GM12878 (cell line): ENCODE measurements around the gene MYLK3. TPM values are rescaled to one million over a fixed set of nuclear protein-coding genes. Genes with fewer than 3 reads are reported as not detected.

Source experiments
- ATAC-seq: fragments of 200-7000 bp; cut with Tn5 transposase; 3 replicates; pipeline ENCODE4 v1.9.1; 2020; ENCODE audit warnings: mild to moderate bottlenecking, moderate library complexity
- BruUV-seq: library from RNA; stranded (reverse); fragments of 400-500 nt; replicated peaks from 2 replicates; lab custom pipeline; 2021; lab: Mats Ljungman, UMichigan
- CTCF ChIA-PET: fragments of 300-600 bp; sonication (Branson Sonifier 250); formaldehyde crosslinking; extraction: SDS; loops from one replicate; lab custom pipeline; 2021; ENCODE audit warnings: inconsistent platforms; lab: Yijun Ruan, JAX
- POLR2A ChIA-PET: fragments of 350-600 bp; formaldehyde crosslinking; extraction: SDS; loops from one replicate; lab custom pipeline; 2021; ENCODE audit warnings: inconsistent platforms; lab: Charles Lee
- RAD21 ChIA-PET: fragments of 300-600 bp; sonication (Branson Sonifier 250); formaldehyde crosslinking; loops from one replicate; lab custom pipeline; 2023; ENCODE audit warnings: antibody characterized with exemption; ENCODE audit not compliant: unreplicated experiment; lab: Charles Lee
- SMC1A ChIA-PET: fragments of 300-600 bp; sonication (Branson Sonifier 250); formaldehyde crosslinking; loops from one replicate; lab custom pipeline; 2023; ENCODE audit not compliant: unreplicated experiment, uncharacterized antibody; lab: Charles Lee
- DNase-seq: peaks from one replicate; pipeline ENCODE4 v3.0.0-alpha.2; 2011; ENCODE audit warnings: low read depth, low spot score
- FAIRE-seq: peaks from 3 replicates; lab custom pipeline; 2011; peaks lifted over from hg19 to GRCh38; lab: Jason Lieb, UNC
- H2AFZ ChIP-seq: 2 replicates; pipeline ENCODE4 v1.6.0; 2011; ENCODE audit warnings: low read depth, low read length, control low read depth; ENCODE audit not compliant: control insufficient read depth
- H3K27ac ChIP-seq: 2 replicates; pipeline ENCODE4 v1.5.1; 2011; ENCODE audit warnings: control low read depth; ENCODE audit not compliant: control insufficient read depth, insufficient read depth
- H3K27me3 ChIP-seq, 2 experiments: replicated peaks in 1 of 2; 2 replicates each; pipeline versions ENCODE4 v1.6.0 to v1.6.1; 2011; ENCODE audit warnings: low read length in 1 of 2; ENCODE audit not compliant: control insufficient read depth in 2 of 2, insufficient read depth in 2 of 2
- H3K36me3 ChIP-seq, 2 experiments: 2 replicates each; pipeline ENCODE4 v1.5.1; 2011; ENCODE audit warnings: low read length in 1 of 2; ENCODE audit not compliant: control insufficient read depth in 2 of 2, insufficient read depth in 2 of 2
- H3K4me1 ChIP-seq: 2 replicates; pipeline ENCODE4 v1.6.1; 2011; ENCODE audit warnings: mild to moderate bottlenecking, low read length, moderate library complexity, mixed read lengths; ENCODE audit not compliant: control insufficient read depth, insufficient read depth
- H3K4me2 ChIP-seq: 2 replicates; pipeline ENCODE4 v1.6.0; 2011; ENCODE audit warnings: control low read depth; ENCODE audit not compliant: control insufficient read depth, insufficient read depth
- H3K4me3 ChIP-seq: fragments of 200-600 bp; sonication (generic); 2 replicates; pipeline ENCODE4 v1.5.1; 2016
- H3K79me2 ChIP-seq: 2 replicates; pipeline ENCODE4 v1.6.0; 2011; ENCODE audit warnings: low read length; ENCODE audit not compliant: control insufficient read depth, insufficient read depth
- H3K9ac ChIP-seq: 2 replicates; pipeline ENCODE4 v1.8.0; 2011; ENCODE audit warnings: low read length, control low read depth, mixed read lengths; ENCODE audit not compliant: control insufficient read depth, insufficient read depth
- H3K9me3 ChIP-seq: replicated peaks from 3 replicates; pipeline ENCODE4 v1.5.1; 2011; ENCODE audit warnings: mild to moderate bottlenecking, low read length; ENCODE audit not compliant: control insufficient read depth, insufficient read depth
- H4K20me1 ChIP-seq: 2 replicates; pipeline ENCODE4 v1.6.0; 2011; ENCODE audit not compliant: control insufficient read depth, insufficient read depth
- BMI1 ChIP-seq: fragments of 450-650 bp; IDR thresholded peaks from 2 replicates; pipeline ENCODE4 v1.6.1; 2016; ENCODE audit warnings: mild to moderate bottlenecking, moderate library complexity, borderline replicate concordance
- ETV6 ChIP-seq, 2 experiments: fragments of 450-650 bp in 1 of 2; IDR thresholded peaks in 1 of 2; conservative IDR thresholded peaks in 1 of 2; 2 replicates each; pipeline ENCODE4 v1.6.1; 2014; ENCODE audit warnings: antibody characterized with exemption in 1 of 2, borderline replicate concordance in 1 of 2, low read depth in 1 of 2, mild to moderate bottlenecking in 1 of 2, moderate library complexity in 1 of 2
- FOXK2 ChIP-seq: fragments of 450-650 bp; IDR thresholded peaks from 2 replicates; pipeline ENCODE4 v1.6.1; 2017; ENCODE audit warnings: mild to moderate bottlenecking, moderate library complexity
- MYB ChIP-seq: fragments of 150-350 bp; IDR thresholded peaks from 2 replicates; pipeline ENCODE4 v1.6.1; 2014; ENCODE audit warnings: mild to moderate bottlenecking, low read depth, low read length, borderline replicate concordance
- RELA ChIP-seq: fragments of 450-650 bp; IDR thresholded peaks from 2 replicates; pipeline ENCODE4 v1.8.0; 2014; ENCODE audit warnings: borderline replicate concordance; ENCODE audit not compliant: partially characterized antibody
- SP1 ChIP-seq: IDR thresholded peaks from one replicate; pipeline ENCODE4 v1.6.1; 2011; ENCODE audit warnings: low read depth, low read length
- ZNF217 ChIP-seq: fragments of 450-650 bp; IDR thresholded peaks from 2 replicates; pipeline ENCODE4 v1.6.1; 2017; ENCODE audit warnings: antibody characterized with exemption, mild to moderate bottlenecking
- ZNF274 ChIP-seq: IDR thresholded peaks from one replicate; pipeline ENCODE4 v1.8.0; 2011; ENCODE audit not compliant: insufficient read length, insufficient read depth
- WGBS: methylation state at CpG from one replicate; pipeline ENCODE4 v1.1.6; 2016; ENCODE audit warnings: low lambda C conversion rate; ENCODE audit not compliant: insufficient replicate concordance, insufficient coverage; ENCODE audit errors: missing lambda C conversion rate; 5-methylcytosine and 5-hydroxymethylcytosine counted together
- in situ Hi-C: fragments of 300-500 bp; cut with MboI; formaldehyde crosslinking; loops from 9 replicates; pipeline ENCODE4 v1.14.3; 2018; ENCODE audit warnings: mixed read lengths
- intact Hi-C: fragments of 100-400 bp; cut with micrococcal nuclease; formaldehyde crosslinking; loops from one replicate; pipeline ENCODE4 v1.14.2; 2022; ENCODE audit not compliant: unreplicated experiment
- polyA plus RNA-seq, 11 experiments: library from polyadenylated mRNA; depleted of rRNA in 4 of 11; unstranded in 6 of 11; stranded (reverse) in 5 of 11; fragments of >200 nt; fragmentation: Nextera tagmentation in 4 of 11; fragmentation: Illumina TruSeq in 1 of 11; extraction: Ambion mirVana in 4 of 11; extraction: Trizol in 1 of 11; gene quantifications; 1 replicate in 1 of 11; 2 replicates in 10 of 11; pipeline versions ENCODE4 v1.2.1 to v1.2.3, GENCODE V29; 2011 to 2016; ENCODE audit warnings: inconsistent platforms in 2 of 11, missing spikeins in 2 of 11, low read depth in 1 of 11
- total RNA-seq, 4 experiments: library from RNA; depleted of rRNA in 3 of 4; stranded (reverse); fragments of >200 nt in 3 of 4; fragmentation: Illumina TruSeq in 1 of 4; extraction: Trizol in 1 of 4; gene quantifications; 2 replicates each; pipeline versions ENCODE4 v1.2.1 to v1.2.3, GENCODE V29; 2013 to 2021
- TF ChIP-seq, protein P1 (sequence below): fragments of 450-650 bp; IDR thresholded peaks from 2 replicates; pipeline ENCODE4 v1.6.1; 2017; ENCODE audit warnings: mild to moderate bottlenecking, low read depth, inconsistent platforms; ENCODE audit not compliant: poor library complexity, severe bottlenecking
- TF ChIP-seq, protein P2 (sequence below): IDR thresholded peaks from 2 replicates; pipeline ENCODE4 v1.6.1; 2011; ENCODE audit warnings: low read depth, mild to moderate bottlenecking, low read length, moderate library complexity, borderline replicate concordance; ENCODE audit errors: extremely low read depth
- TF ChIP-seq, protein P3 (sequence below): fragments of 450-650 bp; formaldehyde crosslinking; IDR thresholded peaks from 2 replicates; pipeline ENCODE4 v1.4.0; 2022; ENCODE audit warnings: mild to moderate bottlenecking, moderate library complexity
- TF ChIP-seq, protein P4 (sequence below): IDR thresholded peaks from 2 replicates; pipeline ENCODE4 v1.6.1; 2011; ENCODE audit warnings: low read depth, low read length, improper control_type of control experiment, borderline replicate concordance

The MYLK3 gene
- total and polyA plus RNA-seq, 10 of the 15 experiments (the other 5 are each of a cell fraction or from before 2014, with no cell fraction given), result 0.02 to 0.46 (median 0.17) TPM

DNA sequence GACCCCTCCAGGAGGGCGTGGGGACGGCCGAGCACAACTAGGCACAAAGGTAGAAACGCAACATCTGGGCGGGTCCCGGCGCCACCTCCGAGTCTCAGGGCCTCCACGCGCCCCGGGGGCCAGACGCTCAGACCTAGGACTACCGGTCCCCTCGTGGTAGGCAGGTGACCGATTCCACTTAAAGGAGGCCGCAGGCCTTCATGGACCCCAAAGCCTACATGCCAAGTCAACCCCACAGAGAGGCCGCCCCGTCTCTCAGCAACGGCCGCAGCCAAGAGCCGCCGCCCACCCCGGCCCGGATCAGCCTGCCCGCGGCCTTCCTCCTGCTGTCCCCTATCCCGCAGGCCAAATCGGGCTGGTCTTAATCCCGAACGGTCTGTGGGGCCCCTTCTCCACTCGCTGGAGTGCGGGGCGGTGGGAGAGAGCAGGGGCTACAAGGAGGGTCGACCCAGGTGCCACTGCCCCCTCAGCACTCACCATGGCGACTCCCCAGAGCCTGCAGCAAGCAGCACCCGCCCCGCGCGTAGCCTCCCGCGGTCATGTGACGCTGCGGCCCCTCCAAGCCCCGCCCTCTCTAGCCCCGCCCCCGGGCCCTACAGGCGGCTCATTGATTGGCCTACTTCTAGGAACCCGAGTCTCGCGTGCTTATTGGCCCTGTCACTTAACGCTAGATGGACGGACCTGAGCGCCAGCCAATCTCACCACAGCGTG is 59.3 kb downstream of the MYLK3 start, which contains the start of gene VPS35 (continued):
- TF ChIP-seq, protein P1, sequence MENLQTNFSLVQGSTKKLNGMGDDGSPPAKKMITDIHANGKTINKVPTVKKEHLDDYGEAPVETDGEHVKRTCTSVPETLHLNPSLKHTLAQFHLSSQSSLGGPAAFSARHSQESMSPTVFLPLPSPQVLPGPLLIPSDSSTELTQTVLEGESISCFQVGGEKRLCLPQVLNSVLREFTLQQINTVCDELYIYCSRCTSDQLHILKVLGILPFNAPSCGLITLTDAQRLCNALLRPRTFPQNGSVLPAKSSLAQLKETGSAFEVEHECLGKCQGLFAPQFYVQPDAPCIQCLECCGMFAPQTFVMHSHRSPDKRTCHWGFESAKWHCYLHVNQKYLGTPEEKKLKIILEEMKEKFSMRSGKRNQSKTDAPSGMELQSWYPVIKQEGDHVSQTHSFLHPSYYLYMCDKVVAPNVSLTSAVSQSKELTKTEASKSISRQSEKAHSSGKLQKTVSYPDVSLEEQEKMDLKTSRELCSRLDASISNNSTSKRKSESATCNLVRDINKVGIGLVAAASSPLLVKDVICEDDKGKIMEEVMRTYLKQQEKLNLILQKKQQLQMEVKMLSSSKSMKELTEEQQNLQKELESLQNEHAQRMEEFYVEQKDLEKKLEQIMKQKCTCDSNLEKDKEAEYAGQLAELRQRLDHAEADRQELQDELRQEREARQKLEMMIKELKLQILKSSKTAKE, result no peak
- TF ChIP-seq ETV6 (conservative IDR thresholded peaks at IDR 0.05 in 1 of 2, IDR thresholded peaks at IDR 0.05 in 1 of 2; ENCODE audit: borderline replicate concordance in 1 of 2, low read depth in 1 of 2) (no peak), FOXK2 (no peak; the same call in 1 of the 2 replicates), ZNF217 (no peak), BMI1 (peak; percentile 13; the same call in 1 of the 2 replicates)
- TF ChIP-seq, protein P2, sequence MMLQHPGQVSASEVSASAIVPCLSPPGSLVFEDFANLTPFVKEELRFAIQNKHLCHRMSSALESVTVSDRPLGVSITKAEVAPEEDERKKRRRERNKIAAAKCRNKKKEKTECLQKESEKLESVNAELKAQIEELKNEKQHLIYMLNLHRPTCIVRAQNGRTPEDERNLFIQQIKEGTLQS, result peak; percentile 47; the same call in 1 of the 2 replicates

DNA sequence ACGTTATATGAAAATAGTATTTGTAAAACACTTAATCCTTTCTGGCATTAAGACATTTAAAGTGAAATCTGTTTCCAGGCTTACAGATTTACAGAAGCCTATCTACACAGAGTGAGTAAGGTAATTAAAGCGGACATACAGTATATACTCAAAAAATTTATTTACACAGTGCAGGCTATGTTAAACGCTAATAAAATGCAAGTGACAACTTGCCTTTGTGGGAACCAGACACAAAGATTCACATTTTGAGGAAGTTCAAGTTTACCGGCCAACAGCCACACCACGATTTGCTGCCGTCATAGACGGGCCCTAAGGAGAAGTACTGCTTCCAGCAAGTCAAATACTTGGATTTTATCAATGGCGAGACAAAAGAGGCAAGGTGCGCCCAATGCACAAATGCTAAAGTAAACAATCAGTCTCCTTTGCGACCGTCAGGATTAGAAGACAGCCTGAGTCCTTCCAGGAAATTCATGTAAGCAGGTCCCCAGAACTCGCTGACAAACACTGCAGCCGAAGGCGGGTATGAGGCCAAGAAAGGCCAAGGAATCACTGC is 60.0 kb downstream of the MYLK3 start:
- H3K27me3 ChIP-seq, result no peaks in the 10 kb centered on the region
- FAIRE-seq (peak; percentile 86), ATAC-seq (peak; percentile 1; the same call in 1 of the 3 replicates), DNase-seq (no peak)
- no peaks in the 10 kb centered on the region; the same call in 1 of the 2 replicates for H3K4me1 ChIP-seq
- H3K4me3 ChIP-seq, result peak overlapping the region; percentile 74
- peak overlapping the region; percentile 53 for H3K4me2 ChIP-seq
- H3K36me3 ChIP-seq, result peaks cover 0 to 6% of the 10 kb centered on the region in 2 experiments; a peak in 1 of 4 replicates
- intact Hi-C loops, result loop anchor here (5.0 kb wide), 2 partner anchors 104 to 434 kb away; no protein-coding TSS in a partner anchor
- 7% methylated on average over 14 of the region's 14 CpGs for WGBS
- H4K20me1 ChIP-seq, result no peaks in the 10 kb centered on the region
- in situ Hi-C loops, result no loop called here
- peak overlapping the region; percentile 74 for H3K9ac ChIP-seq
- RAD21 ChIA-PET, result no interaction called here
- H3K9me3 ChIP-seq, result no peaks in the 10 kb centered on the region
- CTCF ChIA-PET, result interaction anchor here (6.6 kb wide), 1 partner anchor 13 kb away, joined by 69 read pairs; no protein-coding TSS in a partner anchor
- H3K27ac ChIP-seq, result peak overlapping the region; percentile 72
- POLR2A ChIA-PET, result no interaction called here
- peak overlapping the region; percentile 90 for H2AFZ ChIP-seq
- peaks cover 89% of the 10 kb centered on the region for H3K79me2 ChIP-seq
- SMC1A ChIA-PET, result no interaction called here
- no TSS peak for BruUV-seq
- TF ChIP-seq MYB, result no peak
- TF ChIP-seq, protein P3, sequence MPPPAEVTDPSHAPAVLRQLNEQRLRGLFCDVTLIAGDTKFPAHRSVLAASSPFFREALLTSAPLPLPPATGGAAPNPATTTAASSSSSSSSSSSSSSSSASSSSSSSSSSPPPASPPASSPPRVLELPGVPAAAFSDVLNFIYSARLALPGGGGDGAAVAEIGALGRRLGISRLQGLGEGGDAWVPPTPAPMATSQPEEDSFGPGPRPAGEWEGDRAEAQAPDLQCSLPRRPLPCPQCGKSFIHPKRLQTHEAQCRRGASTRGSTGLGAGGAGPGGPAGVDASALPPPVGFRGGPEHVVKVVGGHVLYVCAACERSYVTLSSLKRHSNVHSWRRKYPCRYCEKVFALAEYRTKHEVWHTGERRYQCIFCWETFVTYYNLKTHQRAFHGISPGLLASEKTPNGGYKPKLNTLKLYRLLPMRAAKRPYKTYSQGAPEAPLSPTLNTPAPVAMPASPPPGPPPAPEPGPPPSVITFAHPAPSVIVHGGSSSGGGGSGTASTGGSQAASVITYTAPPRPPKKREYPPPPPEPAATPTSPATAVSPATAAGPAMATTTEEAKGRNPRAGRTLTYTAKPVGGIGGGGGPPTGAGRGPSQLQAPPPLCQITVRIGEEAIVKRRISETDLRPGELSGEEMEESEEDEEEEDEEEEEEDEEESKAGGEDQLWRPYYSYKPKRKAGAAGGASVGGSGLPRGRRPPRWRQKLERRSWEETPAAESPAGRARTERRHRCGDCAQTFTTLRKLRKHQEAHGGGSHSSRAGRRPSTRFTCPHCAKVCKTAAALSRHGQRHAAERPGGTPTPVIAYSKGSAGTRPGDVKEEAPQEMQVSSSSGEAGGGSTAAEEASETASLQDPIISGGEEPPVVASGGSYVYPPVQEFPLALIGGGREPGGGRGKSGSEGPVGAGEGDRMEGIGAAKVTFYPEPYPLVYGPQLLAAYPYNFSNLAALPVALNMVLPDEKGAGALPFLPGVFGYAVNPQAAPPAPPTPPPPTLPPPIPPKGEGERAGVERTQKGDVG (CRISPR knock-in tag), result no peak
- TF ChIP-seq, protein P4, sequence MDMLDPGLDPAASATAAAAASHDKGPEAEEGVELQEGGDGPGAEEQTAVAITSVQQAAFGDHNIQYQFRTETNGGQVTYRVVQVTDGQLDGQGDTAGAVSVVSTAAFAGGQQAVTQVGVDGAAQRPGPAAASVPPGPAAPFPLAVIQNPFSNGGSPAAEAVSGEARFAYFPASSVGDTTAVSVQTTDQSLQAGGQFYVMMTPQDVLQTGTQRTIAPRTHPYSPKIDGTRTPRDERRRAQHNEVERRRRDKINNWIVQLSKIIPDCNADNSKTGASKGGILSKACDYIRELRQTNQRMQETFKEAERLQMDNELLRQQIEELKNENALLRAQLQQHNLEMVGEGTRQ, result no peak
- no peak for TF ChIP-seq ZNF274
- TF ChIP-seq RELA, result peak; percentile 5
- TF ChIP-seq, protein P2, result no peak
- TF ChIP-seq SP1, result no peak
